NCI-H146 (cell line): Measurements from ENCODE around the gene PRKN.
A peak's percentile ranks its signal among the peaks of the same experiment; 100 is the strongest.

Experiments
- DNase-seq: peaks from one replicate; lab custom pipeline; 2025; lab: John Stamatoyannopoulos, UW

The PRKN gene

DNA sequence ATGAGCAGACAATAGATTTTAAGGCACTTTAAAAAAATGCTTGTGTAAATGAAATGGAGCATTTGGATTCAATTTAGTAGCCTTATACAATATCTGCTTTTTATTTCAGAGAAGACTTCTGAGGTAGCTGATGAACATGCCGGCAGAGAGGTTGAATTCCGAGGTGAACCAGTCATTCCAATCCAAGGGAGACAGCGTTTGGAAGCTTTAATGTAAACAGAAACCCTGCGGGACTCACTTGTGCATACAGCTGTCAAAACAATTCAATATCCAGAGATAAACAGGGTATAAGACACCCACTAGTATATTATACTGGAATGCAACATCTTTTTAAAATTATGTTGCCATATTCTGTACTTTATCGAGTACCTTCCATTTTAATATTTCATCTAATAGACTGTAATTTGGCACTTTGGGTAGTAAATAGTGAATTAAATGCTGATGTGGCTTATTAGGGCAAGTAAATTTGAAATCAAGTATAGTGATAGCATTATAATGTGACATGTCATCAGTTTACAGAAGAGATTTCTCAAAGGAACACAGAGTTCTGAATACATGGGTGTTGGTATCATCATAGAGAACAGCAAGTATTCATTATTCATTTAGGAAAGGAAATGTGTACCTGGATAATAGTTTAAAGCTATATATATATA, 347.7 kb downstream of the PRKN start:
- peak; percentile 52 for DNase-seq

DNA sequence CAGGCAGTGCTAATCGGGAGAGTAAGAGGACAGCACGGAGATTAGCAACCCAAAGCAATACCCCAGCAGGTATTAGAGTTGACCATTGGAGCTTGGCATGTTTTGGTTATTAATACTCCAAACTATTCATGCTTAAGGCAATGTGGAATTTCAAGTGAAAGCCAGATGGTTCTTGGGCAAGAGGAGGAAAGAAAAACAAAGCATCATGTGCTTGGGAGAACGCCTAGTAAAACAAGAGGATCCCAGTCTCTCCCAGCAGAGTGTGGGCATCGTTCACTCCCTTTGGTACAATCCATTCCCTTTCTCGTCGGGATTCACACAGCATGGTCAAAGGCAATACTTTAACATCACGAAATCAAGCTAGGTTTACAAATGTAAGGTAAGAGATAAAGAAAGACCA, 349.8 kb downstream of the PRKN start:
- no peak for DNase-seq

DNA sequence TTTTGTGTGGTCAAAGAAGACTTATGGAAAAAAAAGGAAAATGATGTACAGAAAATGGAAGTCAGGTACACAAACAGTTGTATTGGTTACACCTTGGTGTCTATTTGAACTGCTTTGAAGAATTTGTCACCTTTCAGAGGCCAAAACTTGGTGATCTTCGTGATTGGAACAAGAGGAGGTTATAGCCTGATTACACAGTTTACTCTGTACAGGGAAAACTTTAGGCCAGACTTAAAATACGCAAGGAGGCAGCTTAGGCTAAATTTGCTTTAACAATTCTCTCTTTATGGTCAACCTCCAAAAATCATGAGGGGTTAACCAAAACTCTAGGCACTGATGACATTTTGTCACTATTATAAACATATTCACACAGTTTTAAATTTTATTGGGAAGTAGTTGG, 353.7 kb downstream of the PRKN start:
- DNase-seq, result no peak

DNA sequence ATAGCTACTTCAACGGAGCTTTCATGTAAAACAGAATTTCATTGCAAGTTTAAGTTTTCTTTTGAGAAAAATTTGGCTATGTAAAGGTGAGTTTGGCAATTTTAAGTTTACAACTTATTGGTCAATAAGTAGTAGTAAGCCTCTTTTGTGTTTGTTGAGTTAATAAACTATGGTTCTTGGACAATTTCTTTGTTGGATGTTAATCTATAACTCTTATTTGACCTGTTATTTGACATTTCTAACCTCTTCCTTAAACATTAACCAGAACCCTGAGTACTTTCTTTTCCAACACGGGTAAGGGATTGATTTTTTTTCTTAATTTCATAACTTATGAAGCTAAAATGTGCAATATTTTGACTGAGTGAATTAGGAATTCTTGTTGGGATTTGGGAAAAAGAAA, 354.4 kb downstream of the PRKN start:
- DNase-seq, result no peak

DNA sequence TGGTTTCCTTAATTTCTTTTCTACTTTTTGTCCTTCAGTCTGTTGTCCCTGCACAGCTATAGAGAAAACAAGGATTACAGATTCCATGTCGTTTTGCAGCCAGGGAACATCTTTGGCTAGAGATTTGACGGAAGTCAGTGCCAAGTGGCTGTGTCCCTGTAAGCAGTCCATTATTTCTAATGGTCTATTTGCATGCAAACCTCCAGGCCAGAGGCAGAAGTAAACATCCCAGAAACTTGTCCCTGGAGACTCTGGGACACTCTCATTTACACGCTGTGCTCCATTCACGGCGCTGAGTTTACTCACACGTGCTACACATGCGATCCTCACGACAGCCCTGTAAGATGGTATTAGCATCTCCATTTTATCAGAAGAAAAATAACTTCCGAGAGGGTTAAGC, 355.5 kb downstream of the PRKN start:
- DNase-seq, result no peak

DNA sequence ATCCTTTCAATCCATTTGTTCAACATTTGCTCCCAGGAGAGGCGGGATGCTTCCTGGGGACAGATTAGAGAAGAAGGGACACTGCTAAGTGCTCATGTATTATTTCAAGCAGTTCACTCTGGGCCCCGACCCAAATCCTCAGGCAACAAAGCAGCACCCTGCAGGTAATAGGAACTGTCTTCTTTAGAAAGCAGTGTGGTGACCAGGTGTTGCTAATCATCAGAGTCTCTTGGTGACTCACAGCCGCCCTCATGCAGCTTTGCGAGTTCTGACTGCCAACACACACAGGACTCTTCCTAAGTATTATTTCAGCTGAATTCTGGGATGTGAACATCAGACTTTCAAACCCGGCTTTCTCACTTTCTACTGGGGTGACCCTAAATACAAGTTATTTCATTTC, 356.4 kb downstream of the PRKN start:
- peak; percentile 85 for DNase-seq

DNA sequence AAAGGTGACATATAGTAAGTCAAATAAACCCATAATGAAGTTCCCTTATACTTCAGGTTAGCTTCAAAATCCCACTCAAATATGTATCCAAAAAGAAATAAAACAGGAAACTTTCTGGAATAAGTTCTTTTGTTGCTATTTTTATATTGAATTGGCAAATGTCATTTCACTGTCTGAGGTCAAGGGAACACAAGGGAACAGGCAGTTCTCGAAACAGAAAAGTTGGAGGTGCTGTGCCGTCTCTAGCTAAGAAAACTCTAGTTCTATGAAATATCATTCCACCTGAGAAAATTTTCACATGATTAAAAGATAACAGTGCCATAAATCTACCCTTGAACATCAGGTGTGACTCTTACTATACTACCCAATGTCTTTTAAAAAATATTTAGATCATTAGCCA, 358.5 kb downstream of the PRKN start:
- DNase-seq, result no peak

DNA sequence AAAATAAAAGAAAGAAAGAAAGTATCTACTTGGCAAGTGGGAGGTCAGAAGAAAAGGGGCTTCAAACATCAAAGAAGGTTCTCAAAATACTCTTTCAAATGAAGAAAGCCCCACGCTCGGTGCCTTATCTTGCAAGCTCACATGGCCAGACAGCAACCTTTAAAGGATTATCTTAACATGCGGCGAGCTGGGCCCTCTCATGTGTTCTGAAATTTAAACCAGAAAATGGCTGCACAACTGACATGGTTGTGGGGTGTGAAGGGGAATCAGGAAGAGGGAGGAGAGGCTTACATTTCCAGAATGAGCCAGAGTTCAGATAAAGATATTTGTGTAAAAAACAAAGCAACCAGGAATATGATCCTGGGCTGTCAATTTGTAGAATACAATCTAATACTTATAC, 363.1 kb downstream of the PRKN start:
- no peak for DNase-seq

DNA sequence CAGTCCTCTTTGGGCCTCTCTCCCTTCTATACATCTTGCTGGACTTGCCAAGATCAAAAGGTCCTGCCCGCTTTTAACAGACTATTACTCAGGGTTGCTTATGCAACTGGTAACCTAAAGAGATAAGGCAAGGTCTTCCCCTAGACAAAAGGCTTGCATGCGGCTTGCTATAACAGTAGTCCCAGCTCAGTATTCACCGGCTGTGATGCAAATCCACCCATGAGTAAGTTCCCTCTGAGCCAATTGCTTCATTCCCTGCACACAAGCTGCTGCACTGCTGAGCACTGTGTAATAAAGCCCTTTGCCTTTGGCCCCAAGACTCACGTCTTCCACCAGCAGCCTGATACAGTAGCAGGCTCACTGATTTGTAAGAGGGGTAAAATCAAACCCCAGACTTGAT, 363.8 kb downstream of the PRKN start:
- DNase-seq, result no peak

DNA sequence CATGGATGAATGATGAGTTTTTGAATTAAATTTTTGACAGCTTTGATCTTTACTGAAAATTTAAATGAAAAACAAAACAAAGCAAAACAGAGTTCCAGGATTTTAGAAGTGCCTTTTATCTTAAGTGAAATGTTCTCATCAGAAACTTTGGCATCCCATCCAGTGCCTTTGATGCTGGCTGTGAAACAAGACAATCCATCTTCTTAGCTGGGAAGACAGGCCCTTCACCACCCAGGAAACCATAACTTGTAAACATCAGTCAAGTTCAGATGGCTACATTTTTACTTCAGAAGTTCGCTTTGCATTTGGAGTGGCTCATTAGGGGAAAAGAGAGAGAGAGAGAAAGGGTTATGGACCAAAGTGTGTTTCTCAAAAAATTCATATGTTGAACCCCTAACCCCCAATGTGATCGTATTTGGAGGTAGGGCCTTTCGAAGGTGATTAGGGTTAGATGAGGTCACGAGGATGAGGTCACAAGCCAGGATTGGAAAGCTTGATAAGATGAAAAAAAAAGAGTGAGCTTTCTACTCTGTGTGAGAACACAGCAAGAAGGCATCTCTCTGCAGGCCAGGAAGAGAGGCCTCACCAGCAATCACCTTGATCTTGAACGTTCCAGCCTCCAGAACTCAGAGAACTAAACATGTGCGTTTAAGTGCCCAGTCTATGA, 366.5 kb downstream of the PRKN start:
- DNase-seq, result no peak

DNA sequence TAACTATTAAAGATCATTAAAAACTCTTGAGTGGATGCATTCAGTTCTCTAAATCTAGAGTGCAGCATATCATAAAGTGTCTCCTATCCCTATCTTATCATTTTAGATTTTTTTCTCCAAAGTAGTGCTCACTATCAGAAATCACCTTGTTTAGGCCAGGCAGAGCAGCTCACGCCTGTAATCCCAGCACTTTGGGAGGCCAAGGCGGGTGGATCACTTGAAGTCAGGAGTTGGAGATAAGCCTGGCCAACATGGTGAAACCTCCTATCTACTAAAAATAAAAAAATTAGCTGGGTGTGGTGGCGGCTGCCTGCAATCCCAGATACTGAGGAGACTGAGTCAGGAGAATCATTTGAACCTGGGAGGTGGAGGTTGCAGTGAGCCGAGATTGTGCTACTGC, 368.9 kb downstream of the PRKN start:
- no peak for DNase-seq

DNA sequence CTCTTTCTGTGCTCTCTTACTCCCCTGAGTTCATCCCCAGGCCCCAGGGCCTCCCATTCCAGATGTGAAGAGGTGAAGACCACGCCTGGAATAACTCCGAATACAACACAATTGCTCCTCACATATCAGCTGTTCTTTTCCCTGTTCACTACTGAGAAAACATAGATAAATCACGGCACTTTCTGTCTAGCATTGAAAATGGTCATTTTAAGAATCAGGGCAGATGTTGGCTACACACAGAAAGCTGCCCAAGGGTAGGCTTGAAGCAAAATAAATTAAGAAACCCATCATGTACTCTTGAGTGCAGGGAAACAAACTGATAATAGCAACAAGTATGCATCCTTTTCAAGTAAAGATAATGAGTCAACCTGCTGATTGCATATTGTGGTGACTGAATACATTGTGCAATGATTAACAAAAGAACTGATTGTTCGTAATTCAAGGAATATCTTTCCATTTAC, 382.5 kb downstream of the PRKN start:
- no peak for DNase-seq

DNA sequence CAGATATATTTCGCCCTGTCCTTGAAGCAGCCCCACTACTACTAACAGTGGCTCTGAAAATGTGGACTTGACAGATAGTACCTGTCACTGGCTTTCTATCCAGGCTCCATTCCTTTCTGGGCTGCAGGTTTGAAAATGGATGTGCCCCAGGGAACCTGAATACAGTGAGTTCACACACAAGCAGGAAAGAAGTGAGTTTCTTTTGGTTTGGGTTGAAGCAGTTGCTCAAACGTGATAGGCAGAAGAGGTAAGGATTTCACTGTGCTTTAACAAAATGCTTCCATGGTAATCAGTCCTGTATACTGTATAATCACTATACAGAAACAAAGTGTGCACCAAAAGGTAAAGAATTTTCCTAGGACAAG, 382.9 kb downstream of the PRKN start:
- DNase-seq, result no peak

DNA sequence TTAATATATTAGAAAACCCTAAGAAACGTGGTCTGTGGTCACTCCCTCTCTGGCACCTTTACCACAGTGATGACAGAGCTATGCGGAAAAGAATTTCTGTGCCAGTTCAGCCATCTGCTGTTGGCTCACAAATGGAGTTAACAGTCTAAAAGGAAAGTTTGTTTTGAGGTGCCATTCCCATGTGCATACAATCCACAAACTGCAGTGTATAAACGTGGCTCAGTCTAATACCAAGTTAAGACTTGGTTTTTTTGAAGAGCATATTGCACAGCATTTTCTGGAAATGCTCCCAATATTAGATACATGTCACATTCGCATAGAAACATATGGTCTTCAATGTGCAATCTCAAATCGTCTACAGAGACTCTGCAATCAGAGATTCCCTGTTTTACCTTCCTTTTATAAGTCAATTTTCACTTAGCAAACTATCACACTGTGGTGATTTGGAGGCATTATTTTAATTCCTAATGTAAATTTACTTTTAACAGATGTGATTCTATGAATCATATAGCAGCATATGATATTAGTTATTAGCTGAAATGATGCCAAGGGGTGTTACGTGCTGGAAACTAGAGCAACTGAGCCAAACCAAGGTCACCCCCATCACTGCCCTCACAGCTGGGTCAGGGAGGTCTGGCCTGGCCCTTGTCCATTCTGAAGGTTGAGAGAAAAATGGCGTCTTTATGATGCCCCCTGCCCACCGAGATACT, 383.5 kb downstream of the PRKN start:
- no peak for DNase-seq

DNA sequence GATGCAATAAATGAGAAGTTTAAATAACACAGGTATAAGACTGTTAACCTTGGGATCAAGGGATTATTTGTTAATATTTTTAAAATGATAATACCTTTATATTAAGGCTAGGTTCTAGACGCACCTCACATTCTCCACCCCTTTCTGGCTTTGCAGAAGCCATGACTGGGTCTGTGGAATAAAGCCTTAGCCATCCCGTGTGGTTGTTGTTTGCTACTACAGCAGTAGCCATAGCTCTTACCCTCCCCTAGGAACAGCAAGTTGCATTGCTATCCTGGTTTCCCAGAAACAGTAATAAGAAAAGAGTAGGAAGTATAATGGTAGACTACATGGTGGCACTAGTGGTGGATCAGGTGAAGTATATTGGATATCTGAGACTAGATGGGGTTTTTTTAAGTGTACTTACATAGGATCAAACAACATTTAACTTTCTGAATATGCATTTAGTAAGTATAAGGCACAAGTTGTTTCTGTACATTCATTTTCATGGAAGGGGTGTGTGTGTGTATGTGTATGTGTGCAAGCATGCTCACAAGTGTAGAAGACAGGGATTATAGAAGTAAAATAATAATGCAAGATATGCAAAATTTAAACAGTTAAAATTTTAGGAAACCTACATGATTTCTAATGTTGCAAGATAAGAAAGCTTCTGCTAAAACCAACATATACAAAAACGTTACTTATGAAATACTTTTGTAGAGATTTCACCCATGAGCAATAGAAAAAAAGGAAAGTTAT, 384.2 kb downstream of the PRKN start:
- DNase-seq, result no peak

DNA sequence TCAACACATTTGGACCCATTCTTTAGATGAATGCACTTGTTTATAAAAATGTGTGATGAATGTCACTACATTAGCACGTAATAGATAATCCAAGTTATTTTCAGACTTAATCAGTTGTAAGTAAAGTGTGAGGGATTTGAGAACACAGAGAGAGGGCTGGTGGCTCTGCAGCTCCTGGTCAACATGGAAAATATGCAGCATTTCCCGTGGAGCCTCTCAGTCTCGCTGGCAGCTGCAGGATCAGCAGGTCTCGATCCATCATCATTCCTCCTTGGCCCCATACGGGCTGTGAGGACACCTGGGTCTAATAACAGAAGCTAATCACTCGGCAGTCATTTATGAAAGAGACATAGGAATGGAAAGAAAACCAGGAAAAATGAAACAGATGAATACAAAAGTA, 390.2 kb downstream of the PRKN start:
- DNase-seq, result peak; percentile 90

DNA sequence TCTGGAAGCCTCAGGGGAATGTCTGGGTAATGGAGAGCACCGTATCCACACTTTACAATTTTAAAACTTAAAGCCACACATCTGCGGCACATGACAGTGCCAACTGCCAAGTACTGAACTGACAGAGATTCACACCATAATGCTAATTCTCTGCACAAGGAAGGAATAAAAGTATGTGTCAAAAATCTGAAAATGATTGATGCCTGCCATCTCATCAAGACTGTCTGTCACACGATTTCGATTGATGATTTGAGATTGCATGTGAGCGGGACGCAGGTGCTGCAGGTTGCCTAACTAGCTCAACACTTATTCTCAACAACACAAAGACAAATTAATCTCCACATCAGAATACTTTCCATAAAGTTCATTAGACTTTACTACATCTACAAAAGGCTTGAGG, 391.2 kb downstream of the PRKN start:
- no peak for DNase-seq

DNA sequence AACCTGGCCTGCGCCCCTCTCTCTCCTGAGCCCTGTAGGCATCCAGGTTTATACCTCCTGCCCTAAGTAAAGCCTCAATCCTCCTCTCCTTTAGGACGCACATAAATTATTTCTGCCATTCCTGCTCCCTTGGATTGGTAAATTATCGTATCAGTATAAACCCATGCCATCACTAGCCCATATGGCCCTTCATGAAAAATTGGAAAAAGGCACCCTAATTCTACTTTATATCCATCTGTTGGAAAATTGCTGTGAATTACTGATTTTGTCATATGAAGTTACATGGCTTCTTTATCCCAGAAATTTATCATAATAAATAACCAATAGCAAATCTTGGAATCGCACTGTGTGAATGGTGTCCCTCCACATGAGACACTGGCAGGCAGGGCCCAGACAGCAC, 395.2 kb downstream of the PRKN start:
- DNase-seq, result no peak

DNA sequence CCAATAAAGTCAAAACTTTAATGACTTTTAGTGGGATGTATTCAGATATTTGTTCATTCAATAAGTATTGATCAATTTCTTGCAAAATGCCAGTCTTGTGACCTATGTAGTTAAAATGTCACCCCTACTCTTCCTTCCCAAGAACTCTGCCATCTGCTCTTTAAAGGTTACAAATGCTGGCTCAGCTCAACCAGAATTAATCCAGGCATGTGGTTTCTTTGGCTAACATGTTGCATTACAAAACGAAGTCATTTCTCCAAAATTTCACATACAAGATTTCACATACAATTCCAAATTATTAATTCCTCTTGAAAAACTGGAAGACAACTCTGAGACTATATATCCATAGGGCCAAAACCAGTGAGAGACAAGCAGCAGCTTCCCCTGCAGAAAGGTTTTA, 395.7 kb downstream of the PRKN start:
- no peak for DNase-seq

DNA sequence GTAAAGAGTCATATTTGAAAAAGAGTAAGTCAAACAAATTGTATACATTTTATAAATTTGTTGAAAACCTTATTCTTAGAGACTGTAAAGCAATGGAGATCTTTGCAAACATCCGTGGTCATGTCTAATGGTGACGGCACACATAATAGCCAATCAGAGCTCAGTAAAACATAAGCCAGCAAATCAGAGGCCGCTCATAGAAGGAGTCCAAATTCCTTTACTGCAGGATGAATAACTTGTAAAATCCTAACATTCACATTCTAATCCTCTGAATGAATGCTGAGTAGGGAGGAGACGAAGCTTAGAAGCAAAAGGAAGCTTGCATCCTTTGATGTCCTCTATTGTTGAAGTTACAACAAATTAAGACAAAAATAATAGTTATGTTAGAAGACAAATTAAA, 401.7 kb downstream of the PRKN start:
- DNase-seq, result no peak

DNA sequence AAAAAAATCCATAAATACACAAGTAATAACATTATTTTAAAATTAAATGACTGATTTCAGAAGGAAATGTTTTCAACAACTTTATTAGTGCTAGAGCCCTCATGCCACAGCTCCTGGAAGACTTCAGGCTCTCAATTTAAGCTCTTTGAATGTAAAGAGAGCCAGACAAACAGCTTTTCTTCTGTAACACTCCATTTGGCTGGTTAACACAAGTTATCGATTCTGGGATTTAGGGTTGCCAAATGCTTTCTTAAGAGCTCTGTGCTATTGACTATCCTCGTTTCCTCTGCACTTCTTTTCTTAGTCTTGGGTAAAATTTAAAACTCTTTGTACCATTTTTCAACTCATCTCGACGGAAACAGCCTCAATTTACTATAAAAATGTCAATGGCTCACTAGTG, 402.5 kb downstream of the PRKN start:
- no peak for DNase-seq

DNA sequence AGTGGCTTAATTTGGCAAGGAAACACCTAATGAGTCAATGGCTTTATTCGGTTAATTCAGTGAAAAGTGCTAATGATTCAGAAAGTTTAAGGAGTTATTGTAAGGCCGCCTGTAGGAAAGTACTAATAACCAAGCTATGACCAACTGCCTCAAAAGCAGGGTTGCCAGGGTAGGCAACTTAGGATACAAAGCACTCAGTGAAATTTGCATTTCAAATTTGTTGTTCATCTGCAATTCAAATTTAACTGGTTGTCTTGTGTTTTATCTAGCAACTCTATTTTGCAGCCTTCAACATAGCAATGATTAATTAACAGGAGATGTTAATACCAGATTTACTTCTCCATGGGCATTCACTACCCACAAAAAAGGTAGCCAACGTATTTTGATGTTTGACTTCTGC, 412.3 kb downstream of the PRKN start:
- no peak for DNase-seq
